Measurements from ENCODE around the gene NT5C1A.

The NT5C1A gene

DNA sequence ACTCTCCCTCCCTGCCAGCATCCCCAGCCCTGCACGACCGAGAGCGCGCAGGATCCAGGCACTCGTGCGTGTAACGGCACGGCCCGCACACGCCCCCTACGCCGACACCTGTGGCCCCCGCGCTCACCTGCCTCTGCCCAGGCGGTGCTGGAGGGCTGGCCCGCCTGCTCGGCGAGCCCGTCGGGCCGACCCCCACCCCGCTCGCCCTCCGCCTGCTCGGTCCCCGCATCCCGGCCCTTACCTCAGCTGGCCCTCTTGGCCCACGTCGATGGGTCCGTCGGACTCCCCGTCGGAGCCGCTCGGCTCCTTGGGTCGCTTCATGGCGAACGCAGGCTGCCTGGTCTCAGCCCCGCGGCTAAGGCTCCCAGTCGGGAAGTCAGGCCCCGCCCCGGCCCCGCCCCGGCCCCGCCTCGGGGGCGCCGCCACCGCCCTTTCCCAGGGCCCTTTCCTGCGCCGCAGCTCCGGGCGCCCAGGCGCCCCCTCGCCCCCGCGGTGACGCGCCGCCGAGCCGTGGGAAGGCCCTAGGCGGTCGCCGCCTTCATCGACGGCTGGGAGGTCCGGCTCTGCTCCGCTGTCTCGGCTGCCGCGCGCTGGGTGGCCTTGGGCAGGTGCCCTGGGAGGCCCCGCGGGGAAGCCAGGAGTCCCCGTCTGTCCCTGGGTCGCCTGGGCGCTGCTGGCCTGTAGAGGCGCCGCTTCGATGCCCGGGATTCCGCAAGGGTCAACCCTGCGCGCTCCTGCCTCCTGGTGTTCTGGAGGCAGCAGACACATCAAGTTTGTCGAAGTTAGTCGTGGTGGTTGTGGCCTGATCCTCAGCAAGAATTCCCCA is 32.4 kb downstream of the NT5C1A start, which contains the start of gene HEYL:
Gene HEYL, minus strand, starts transcription at position 339 of the 826 bp plus-strand sequence. Its CDS starts 18 bp downstream, at position 321.
- no peak within 1 kb of the TSS for H2BK120ac ChIP-seq (ENCODE audit: low read depth, low read length)
- peak; percentile 74 for DNase-seq
- no peak within 1 kb of the TSS for H3K9ac ChIP-seq (ENCODE audit: low read length)
- peaks cover 70 to 75% of the 10 kb centered on the region in 2 experiments for H3K27me3 ChIP-seq (ENCODE audit: control insufficient read depth in 1 of 2, insufficient read depth in 1 of 2, low read length in 2 of 2)
- H2AK5ac ChIP-seq (ENCODE audit: low read length, severe bottlenecking) = no peak within 1 kb of the TSS
- no peak within 1 kb of the TSS for H3K27ac ChIP-seq (ENCODE audit: low read length, poor library complexity, severe bottlenecking)
- peaks cover 3% of the 10 kb centered on the region for H3K4me1 ChIP-seq (ENCODE audit: control insufficient read depth, insufficient read depth, low read depth, low read length)
- H3K9me3 ChIP-seq (ENCODE audit: control insufficient read depth, low read length) = no peaks in the 10 kb centered on the region
- 6% methylated on average over 87 of the region's 88 CpGs for WGBS
- H2AFZ ChIP-seq (ENCODE audit: low read depth, low read length) = peak within 1 kb of the TSS; percentile 76
- peak within 1 kb of the TSS in 1 of 2 experiments; percentile 18 for H3K4ac ChIP-seq (ENCODE audit: low read depth in 1 of 2, low read length in 2 of 2)
- no peak within 1 kb of the TSS for H3K4me2 ChIP-seq (ENCODE audit: low read length, poor library complexity, severe bottlenecking)
- peak within 1 kb of the TSS; percentile 36 for H2BK15ac ChIP-seq (ENCODE audit: low read depth, poor library complexity, severe bottlenecking)
- peak within 1 kb of the TSS in 1 of 2 experiments; percentile 84 for H2BK12ac ChIP-seq (ENCODE audit: low read length in 2 of 2)
- H3K36me3 ChIP-seq (ENCODE audit: control insufficient read depth in 1 of 2, insufficient read depth in 2 of 2, low read depth in 1 of 2, low read length in 2 of 2) = peaks cover 0 to 2% of the 10 kb centered on the region in 2 experiments
- peak within 1 kb of the TSS; percentile 38 for H4K8ac ChIP-seq (ENCODE audit: low read length)
- peak within 1 kb of the TSS; percentile 53 for H4K91ac ChIP-seq (ENCODE audit: low read length)
- peak within 1 kb of the TSS; percentile 28 to 56 for H3K4me3 ChIP-seq (ENCODE audit: insufficient read depth in 1 of 2, low read depth in 1 of 2, low read length in 2 of 2)
- no peak within 1 kb of the TSS for H2BK5ac ChIP-seq (ENCODE audit: low read depth, low read length, poor library complexity, severe bottlenecking)
- H3K23ac ChIP-seq (ENCODE audit: low read length in 2 of 2) = peak within 1 kb of the TSS in 1 of 2 experiments; percentile 20
- H3K18ac ChIP-seq (ENCODE audit: low read depth in 1 of 2, low read length in 2 of 2) = peak within 1 kb of the TSS; percentile 79 to 89
- peak within 1 kb of the TSS in 1 of 2 experiments; percentile 97 for H3K14ac ChIP-seq (ENCODE audit: low read length in 2 of 2)
- no peaks in the 10 kb centered on the region for H3K79me1 ChIP-seq (replicated peaks; ENCODE audit: low read length, poor library complexity, severe bottlenecking)

DNA sequence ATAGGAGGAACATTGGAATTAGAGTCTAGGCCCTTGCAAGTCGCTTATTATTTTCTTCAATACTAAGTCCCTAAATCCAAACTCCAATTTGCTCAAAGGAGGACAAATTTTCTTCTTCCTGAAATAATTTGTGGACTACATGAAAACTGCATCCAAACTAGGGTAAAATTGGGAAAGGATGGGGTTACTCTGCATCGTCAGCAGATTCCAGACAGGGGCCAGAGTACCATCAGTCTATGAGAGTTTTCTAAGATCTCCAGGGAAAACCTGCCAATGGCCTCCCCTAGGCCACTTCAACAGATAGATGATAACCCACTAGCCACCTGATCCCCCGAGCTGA is 33.0 kb downstream of the NT5C1A start:
- Histone ChIP-seq H4K8ac (ENCODE audit: low read length) (no peak overlapping the region), H3K27me3 (ENCODE audit: control insufficient read depth in 1 of 2, insufficient read depth in 1 of 2, low read length in 2 of 2) (peaks cover 70 to 74% of the 10 kb centered on the region in 2 experiments), H3K14ac (ENCODE audit: low read length in 2 of 2) (no peak overlapping the region), H3K4me3 (ENCODE audit: insufficient read depth in 1 of 2, low read depth in 1 of 2, low read length in 2 of 2) (no peak overlapping the region), H3K18ac (ENCODE audit: low read depth in 1 of 2, low read length in 2 of 2) (peak overlapping the region in 1 of 2 experiments; percentile 89), H3K4ac (ENCODE audit: low read depth in 1 of 2, low read length in 2 of 2) (peak overlapping the region in 1 of 2 experiments; percentile 18), H2BK120ac (ENCODE audit: low read depth, low read length) (no peak overlapping the region), H2AK5ac (ENCODE audit: low read length, severe bottlenecking) (no peak overlapping the region), H4K91ac (ENCODE audit: low read length) (no peak overlapping the region), H3K4me2 (ENCODE audit: low read length, poor library complexity, severe bottlenecking) (no peak overlapping the region), H2BK12ac (ENCODE audit: low read length in 2 of 2) (no peak overlapping the region), H3K27ac (ENCODE audit: low read length, poor library complexity, severe bottlenecking) (no peak overlapping the region), H3K9me3 (ENCODE audit: control insufficient read depth, low read length) (no peaks in the 10 kb centered on the region), H2AFZ (ENCODE audit: low read depth, low read length) (no peak overlapping the region), H3K9ac (ENCODE audit: low read length) (no peak overlapping the region), H3K36me3 (ENCODE audit: control insufficient read depth in 1 of 2, insufficient read depth in 2 of 2, low read depth in 1 of 2, low read length in 2 of 2) (peaks cover 0 to 2% of the 10 kb centered on the region in 2 experiments), H3K4me1 (ENCODE audit: control insufficient read depth, insufficient read depth, low read depth, low read length) (peaks cover 3% of the 10 kb centered on the region), H2BK15ac (ENCODE audit: low read depth, poor library complexity, severe bottlenecking) (peak overlapping the region; percentile 36), H2BK5ac (ENCODE audit: low read depth, low read length, poor library complexity, severe bottlenecking) (no peak overlapping the region), H3K79me1 (replicated peaks; ENCODE audit: low read length, poor library complexity, severe bottlenecking) (no peaks in the 10 kb centered on the region), H3K23ac (ENCODE audit: low read length in 2 of 2) (peak overlapping the region in 1 of 2 experiments; percentile 20)
- 72% methylated on average over 3 of the region's 3 CpGs for WGBS
- DNase-seq = no peak

DNA sequence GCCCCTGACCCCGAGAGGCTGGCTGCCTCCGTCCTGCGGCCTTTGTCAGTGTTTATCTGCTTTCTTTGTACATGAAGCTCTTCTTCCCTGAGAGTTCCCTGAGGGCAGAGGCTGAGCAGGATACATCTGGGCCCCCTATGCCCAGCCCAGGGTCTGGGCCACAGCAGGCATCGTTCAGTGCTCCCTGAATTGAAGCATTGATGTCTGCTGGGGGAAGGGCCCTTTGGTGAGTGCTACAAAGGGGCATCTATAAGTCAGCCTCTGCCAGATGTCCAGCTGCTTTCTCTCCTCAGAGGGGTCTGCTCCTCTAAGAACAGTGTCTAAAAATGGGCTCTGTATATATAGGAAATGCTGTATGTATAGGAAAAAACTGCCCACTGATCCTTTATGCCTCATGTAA is 34.5 kb downstream of the NT5C1A start:
- Histone ChIP-seq H3K4me3 (ENCODE audit: insufficient read depth in 1 of 2, low read depth in 1 of 2, low read length in 2 of 2) (no peak overlapping the region), H3K27ac (ENCODE audit: low read length, poor library complexity, severe bottlenecking) (no peak overlapping the region), H2BK5ac (ENCODE audit: low read depth, low read length, poor library complexity, severe bottlenecking) (no peak overlapping the region), H3K18ac (ENCODE audit: low read depth in 1 of 2, low read length in 2 of 2) (no peak overlapping the region), H4K91ac (ENCODE audit: low read length) (no peak overlapping the region), H3K4me2 (ENCODE audit: low read length, poor library complexity, severe bottlenecking) (no peak overlapping the region), H2BK120ac (ENCODE audit: low read depth, low read length) (no peak overlapping the region), H2BK12ac (ENCODE audit: low read length in 2 of 2) (no peak overlapping the region), H3K4me1 (ENCODE audit: control insufficient read depth, insufficient read depth, low read depth, low read length) (peaks cover 8% of the 10 kb centered on the region), H2AK5ac (ENCODE audit: low read length, severe bottlenecking) (no peak overlapping the region), H3K23ac (ENCODE audit: low read length in 2 of 2) (no peak overlapping the region), H3K27me3 (ENCODE audit: control insufficient read depth in 1 of 2, insufficient read depth in 1 of 2, low read length in 2 of 2) (peaks cover 79 to 82% of the 10 kb centered on the region in 2 experiments), H3K9me3 (ENCODE audit: control insufficient read depth, low read length) (no peaks in the 10 kb centered on the region), H4K8ac (ENCODE audit: low read length) (no peak overlapping the region), H2BK15ac (ENCODE audit: low read depth, poor library complexity, severe bottlenecking) (no peak overlapping the region), H2AFZ (ENCODE audit: low read depth, low read length) (no peak overlapping the region), H3K4ac (ENCODE audit: low read depth in 1 of 2, low read length in 2 of 2) (no peak overlapping the region), H3K36me3 (ENCODE audit: control insufficient read depth in 1 of 2, insufficient read depth in 2 of 2, low read depth in 1 of 2, low read length in 2 of 2) (peaks cover 0 to 2% of the 10 kb centered on the region in 2 experiments), H3K79me1 (replicated peaks; ENCODE audit: low read length, poor library complexity, severe bottlenecking) (no peaks in the 10 kb centered on the region), H3K14ac (ENCODE audit: low read length in 2 of 2) (no peak overlapping the region), H3K9ac (ENCODE audit: low read length) (no peak overlapping the region)
- 76% methylated on average over 4 of the region's 4 CpGs for WGBS
- no peak for DNase-seq

DNA sequence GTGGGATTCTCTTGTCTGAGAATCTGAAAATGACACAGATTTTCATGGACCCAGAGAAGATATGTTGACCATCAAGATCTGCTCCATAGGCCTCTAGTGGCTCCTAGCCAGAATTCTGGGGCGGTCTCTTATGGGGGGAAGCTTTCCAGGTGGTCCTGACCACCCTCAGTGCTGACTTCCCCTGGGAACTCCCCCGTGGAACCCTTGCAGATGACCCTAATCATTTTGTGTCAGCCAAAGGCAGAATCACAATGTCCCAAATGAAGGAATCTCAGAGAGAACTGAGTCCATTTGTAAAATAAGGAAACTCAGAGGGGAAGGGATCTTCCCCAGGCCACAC is 36.1 kb downstream of the NT5C1A start:
- Histone ChIP-seq H2BK120ac (ENCODE audit: low read depth, low read length) (no peak overlapping the region), H3K23ac (ENCODE audit: low read length in 2 of 2) (no peak overlapping the region), H2AFZ (ENCODE audit: low read depth, low read length) (no peak overlapping the region), H3K14ac (ENCODE audit: low read length in 2 of 2) (no peak overlapping the region), H3K27ac (ENCODE audit: low read length, poor library complexity, severe bottlenecking) (no peak overlapping the region), H2BK5ac (ENCODE audit: low read depth, low read length, poor library complexity, severe bottlenecking) (no peak overlapping the region), H3K4me3 (ENCODE audit: insufficient read depth in 1 of 2, low read depth in 1 of 2, low read length in 2 of 2) (no peak overlapping the region), H3K9ac (ENCODE audit: low read length) (no peak overlapping the region), H3K4me2 (ENCODE audit: low read length, poor library complexity, severe bottlenecking) (no peak overlapping the region), H3K36me3 (ENCODE audit: control insufficient read depth in 1 of 2, insufficient read depth in 2 of 2, low read depth in 1 of 2, low read length in 2 of 2) (peaks cover 0 to 2% of the 10 kb centered on the region in 2 experiments), H3K18ac (ENCODE audit: low read depth in 1 of 2, low read length in 2 of 2) (no peak overlapping the region), H3K4ac (ENCODE audit: low read depth in 1 of 2, low read length in 2 of 2) (no peak overlapping the region), H3K27me3 (ENCODE audit: control insufficient read depth in 1 of 2, insufficient read depth in 1 of 2, low read length in 2 of 2) (peaks cover 90 to 93% of the 10 kb centered on the region in 2 experiments), H4K8ac (ENCODE audit: low read length) (no peak overlapping the region), H3K9me3 (ENCODE audit: control insufficient read depth, low read length) (no peaks in the 10 kb centered on the region), H3K79me1 (replicated peaks; ENCODE audit: low read length, poor library complexity, severe bottlenecking) (no peaks in the 10 kb centered on the region), H2BK15ac (ENCODE audit: low read depth, poor library complexity, severe bottlenecking) (no peak overlapping the region), H4K91ac (ENCODE audit: low read length) (no peak overlapping the region), H2BK12ac (ENCODE audit: low read length in 2 of 2) (no peak overlapping the region), H2AK5ac (ENCODE audit: low read length, severe bottlenecking) (no peak overlapping the region), H3K4me1 (ENCODE audit: control insufficient read depth, insufficient read depth, low read depth, low read length) (peaks cover 8% of the 10 kb centered on the region)
- no peak for DNase-seq
- 90% methylated on average over 1 of the region's 2 CpGs for WGBS
